A549 (cell line): ENCODE data around the gene PTPRN2. TPM values are rescaled to one million over a fixed set of nuclear protein-coding genes. Genes with fewer than 3 reads are reported as not detected.

Source experiments
- ATAC-seq, 2 experiments: fragments of 200-7000 bp in 1 of 2; fragments of >200 bp in 1 of 2; cut with Nextera tagmentation in 1 of 2; cut with Tn5 transposase in 1 of 2; 3 replicates each; pipeline versions ENCODE4 v1.8.0 to v1.9.1; 2018 to 2020; ENCODE audit warnings: mild to moderate bottlenecking in 1 of 2, moderate library complexity in 1 of 2
- CTCF ChIA-PET: fragments of 300-600 bp; sonication (Branson Sonifier 250); formaldehyde crosslinking; extraction: SDS; loops from one replicate; lab custom pipeline; 2021; ENCODE audit warnings: antibody characterized with exemption, inconsistent platforms; lab: Yijun Ruan, JAX
- POLR2A ChIA-PET: fragments of 350-600 bp; formaldehyde crosslinking; extraction: SDS; loops from one replicate; lab custom pipeline; 2021; ENCODE audit warnings: antibody characterized with exemption, inconsistent platforms; lab: Yijun Ruan, JAX
- DNase-seq, 2 experiments: peaks; one replicate each; pipeline versions ENCODE4 v3.0.0 to v3.0.0-alpha.2; 2011 to 2016; ENCODE audit warnings: low read depth in 1 of 2, low spot score in 1 of 2
- FAIRE-seq: peaks from 2 replicates; lab custom pipeline; 2011; peaks lifted over from hg19 to GRCh38; lab: Jason Lieb, UNC
- H3K27ac ChIP-seq, 2 experiments: fragments of >200 bp; sonication (Bioruptor Twin); formaldehyde crosslinking; 3 replicates each; pipeline ENCODE4 v1.5.1; 2016 to 2017
- H3K4me1 ChIP-seq: fragments of >200 bp; sonication (Bioruptor Twin); formaldehyde crosslinking; 3 replicates; pipeline ENCODE4 v1.6.1; 2016
- H3K4me2 ChIP-seq: fragments of >200 bp; sonication (Bioruptor Twin); formaldehyde crosslinking; 3 replicates; pipeline ENCODE4 v1.6.1; 2016
- H3K4me3 ChIP-seq: fragments of >200 bp; sonication (Bioruptor Twin); formaldehyde crosslinking; 3 replicates; pipeline ENCODE4 v1.5.1; 2016
- H3K9me3 ChIP-seq: fragments of >200 bp; sonication (Bioruptor Twin); formaldehyde crosslinking; 3 replicates; pipeline ENCODE4 v1.6.1; 2016
- CBX8 ChIP-seq: fragments of 200-600 bp; sonication (generic); IDR thresholded peaks from 2 replicates; pipeline ENCODE4 v1.6.1; 2016
- CHD2 ChIP-seq: fragments of 150-350 bp; IDR thresholded peaks from 2 replicates; pipeline ENCODE4 v1.6.1; 2014; ENCODE audit warnings: low read length; ENCODE audit not compliant: partially characterized antibody
- EHF ChIP-seq: fragments of 250-450 bp; sonication (Bioruptor Pico); IDR thresholded peaks from 2 replicates; pipeline ENCODE4 v1.5.0; 2020; ENCODE audit warnings: mild to moderate bottlenecking
- ESRRA ChIP-seq: fragments of 150-350 bp; IDR thresholded peaks from 2 replicates; pipeline ENCODE4 v1.6.1; 2014; ENCODE audit warnings: mild to moderate bottlenecking, low read length, borderline replicate concordance
- FOXS1 ChIP-seq: fragments of 250-450 bp; sonication (Bioruptor Pico); IDR thresholded peaks from 2 replicates; pipeline ENCODE4 v1.5.0; 2020; ENCODE audit warnings: mild to moderate bottlenecking, moderate library complexity
- GATA3 ChIP-seq: IDR thresholded peaks from 2 replicates; pipeline ENCODE4 v1.6.1; 2012; ENCODE audit warnings: borderline replicate concordance
- JUNB ChIP-seq: fragments of >200 bp; sonication (Bioruptor Twin); formaldehyde crosslinking; IDR thresholded peaks from 2 replicates; pipeline ENCODE4 v1.6.1; 2016
- MAFK ChIP-seq: fragments of 450-650 bp; IDR thresholded peaks from 2 replicates; pipeline ENCODE4 v1.6.1; 2014; ENCODE audit not compliant: partially characterized antibody
- MAZ ChIP-seq: fragments of 150-350 bp; IDR thresholded peaks from 2 replicates; pipeline ENCODE4 v1.6.1; 2014; ENCODE audit warnings: antibody characterized with exemption, low read depth, low read length, borderline replicate concordance
- MYC ChIP-seq: IDR thresholded peaks from 2 replicates; pipeline ENCODE4 v1.6.1; 2012; ENCODE audit warnings: mild to moderate bottlenecking, inconsistent platforms, low read length, improper control_type of control experiment, borderline replicate concordance
- NFE2L2 ChIP-seq: fragments of 150-350 bp; conservative IDR thresholded peaks from 2 replicates; pipeline ENCODE4 v1.6.1; 2014; ENCODE audit warnings: low read length
- NPAS2 ChIP-seq: fragments of 250-450 bp; sonication (Bioruptor Pico); IDR thresholded peaks from 2 replicates; pipeline ENCODE4 v1.8.0; 2022; ENCODE audit warnings: mild to moderate bottlenecking, moderate library complexity, borderline replicate concordance
- POLR2A ChIP-seq: IDR thresholded peaks from 2 replicates; pipeline ENCODE4 v1.6.1; 2012; ENCODE audit warnings: mild to moderate bottlenecking, low read length
- RARB ChIP-seq: fragments of 250-450 bp; sonication (Bioruptor Pico); IDR thresholded peaks from 2 replicates; pipeline ENCODE4 v1.8.0; 2021; ENCODE audit warnings: mild to moderate bottlenecking, moderate library complexity
- RCOR1 ChIP-seq: fragments of 150-350 bp; IDR thresholded peaks from 2 replicates; pipeline ENCODE4 v1.6.1; 2014; ENCODE audit warnings: antibody characterized with exemption, low read length, low read depth
- ZFP36 ChIP-seq: fragments of 450-650 bp; IDR thresholded peaks from 2 replicates; pipeline ENCODE4 v1.6.1; 2014; ENCODE audit warnings: borderline replicate concordance; ENCODE audit not compliant: partially characterized antibody
- ZNF302 ChIP-seq: fragments of 250-450 bp; sonication (Bioruptor Pico); IDR thresholded peaks from 2 replicates; pipeline ENCODE4 v1.9.0; 2021; ENCODE audit warnings: inconsistent platforms, mild to moderate bottlenecking, moderate library complexity
- WGBS: methylation state at CpG from one replicate; pipeline ENCODE4 v1.1.6; 2017; ENCODE audit errors: missing lambda C conversion rate; 5-methylcytosine and 5-hydroxymethylcytosine counted together
- polyA plus RNA-seq, 4 experiments: library from polyadenylated mRNA; depleted of rRNA in 3 of 4; stranded (reverse); fragments of >200 nt; fragmentation: RNase III in 1 of 4; extraction: RNeasy Plus Mini Kit Qiagen cat#74134 plus additional on column Dnase treatment in 1 of 4; gene quantifications; 2 replicates in 3 of 4; 3 replicates in 1 of 4; pipeline ENCODE4 v1.2.3, GENCODE V29; 2011 to 2017
- TF ChIP-seq, protein P1 (sequence below): fragments of >200 bp; sonication (Bioruptor Twin); formaldehyde crosslinking; IDR thresholded peaks from 3 replicates; pipeline ENCODE4 v1.6.1; 2016
- TF ChIP-seq, protein P2 (sequence below): fragments of >200 bp; sonication (Bioruptor Twin); formaldehyde crosslinking; IDR thresholded peaks from 2 replicates; pipeline ENCODE4 v1.6.1; 2016
- TF ChIP-seq, protein P3 (sequence below): fragments of 200-600 bp; sonication (generic); IDR thresholded peaks from 2 replicates; pipeline ENCODE4 v1.6.1; 2016; ENCODE audit warnings: antibody characterized with exemption, mild to moderate bottlenecking, moderate library complexity

PTPRN2 gene
- polyA plus RNA-seq, 2 of the 4 experiments (the other 2 are of a cell fraction): 0.41 to 1.2 TPM

DNA sequence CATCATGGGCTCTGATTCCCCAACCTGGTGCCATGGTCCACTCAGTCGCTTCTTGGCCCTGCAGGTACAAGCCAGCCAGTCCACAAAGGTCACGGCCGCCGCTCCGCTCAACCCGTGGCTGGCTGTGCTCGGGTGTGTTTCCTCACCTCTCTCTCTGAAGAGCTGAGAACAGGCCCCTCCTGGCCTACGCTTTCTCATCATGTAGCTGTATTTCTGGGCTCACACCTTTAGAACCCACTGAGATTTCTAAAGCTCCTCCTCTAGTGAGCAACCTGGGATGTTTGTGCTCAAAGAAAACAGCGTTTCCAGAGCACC, 30.2 kb downstream of the PTPRN2 start:
- TF ChIP-seq MAFK: no peak
- TF ChIP-seq NFE2L2: no peak
- no peak for TF ChIP-seq RARB (CRISPR knock-in tag)
- TF ChIP-seq POLR2A: no peak
- no peak for TF ChIP-seq CHD2
- no peak for TF ChIP-seq JUNB
- TF ChIP-seq, protein P1, sequence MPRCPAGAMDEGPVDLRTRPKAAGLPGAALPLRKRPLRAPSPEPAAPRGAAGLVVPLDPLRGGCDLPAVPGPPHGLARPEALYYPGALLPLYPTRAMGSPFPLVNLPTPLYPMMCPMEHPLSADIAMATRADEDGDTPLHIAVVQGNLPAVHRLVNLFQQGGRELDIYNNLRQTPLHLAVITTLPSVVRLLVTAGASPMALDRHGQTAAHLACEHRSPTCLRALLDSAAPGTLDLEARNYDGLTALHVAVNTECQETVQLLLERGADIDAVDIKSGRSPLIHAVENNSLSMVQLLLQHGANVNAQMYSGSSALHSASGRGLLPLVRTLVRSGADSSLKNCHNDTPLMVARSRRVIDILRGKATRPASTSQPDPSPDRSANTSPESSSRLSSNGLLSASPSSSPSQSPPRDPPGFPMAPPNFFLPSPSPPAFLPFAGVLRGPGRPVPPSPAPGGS: no peak
- TF ChIP-seq MYC: no peak
- TF ChIP-seq ESRRA: no peak
- no peak for TF ChIP-seq GATA3
- no peak for TF ChIP-seq CBX8
- TF ChIP-seq, protein P2, sequence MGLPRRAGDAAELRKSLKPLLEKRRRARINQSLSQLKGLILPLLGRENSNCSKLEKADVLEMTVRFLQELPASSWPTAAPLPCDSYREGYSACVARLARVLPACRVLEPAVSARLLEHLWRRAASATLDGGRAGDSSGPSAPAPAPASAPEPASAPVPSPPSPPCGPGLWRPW: no peak
- TF ChIP-seq NPAS2: no peak
- TF ChIP-seq, protein P3, sequence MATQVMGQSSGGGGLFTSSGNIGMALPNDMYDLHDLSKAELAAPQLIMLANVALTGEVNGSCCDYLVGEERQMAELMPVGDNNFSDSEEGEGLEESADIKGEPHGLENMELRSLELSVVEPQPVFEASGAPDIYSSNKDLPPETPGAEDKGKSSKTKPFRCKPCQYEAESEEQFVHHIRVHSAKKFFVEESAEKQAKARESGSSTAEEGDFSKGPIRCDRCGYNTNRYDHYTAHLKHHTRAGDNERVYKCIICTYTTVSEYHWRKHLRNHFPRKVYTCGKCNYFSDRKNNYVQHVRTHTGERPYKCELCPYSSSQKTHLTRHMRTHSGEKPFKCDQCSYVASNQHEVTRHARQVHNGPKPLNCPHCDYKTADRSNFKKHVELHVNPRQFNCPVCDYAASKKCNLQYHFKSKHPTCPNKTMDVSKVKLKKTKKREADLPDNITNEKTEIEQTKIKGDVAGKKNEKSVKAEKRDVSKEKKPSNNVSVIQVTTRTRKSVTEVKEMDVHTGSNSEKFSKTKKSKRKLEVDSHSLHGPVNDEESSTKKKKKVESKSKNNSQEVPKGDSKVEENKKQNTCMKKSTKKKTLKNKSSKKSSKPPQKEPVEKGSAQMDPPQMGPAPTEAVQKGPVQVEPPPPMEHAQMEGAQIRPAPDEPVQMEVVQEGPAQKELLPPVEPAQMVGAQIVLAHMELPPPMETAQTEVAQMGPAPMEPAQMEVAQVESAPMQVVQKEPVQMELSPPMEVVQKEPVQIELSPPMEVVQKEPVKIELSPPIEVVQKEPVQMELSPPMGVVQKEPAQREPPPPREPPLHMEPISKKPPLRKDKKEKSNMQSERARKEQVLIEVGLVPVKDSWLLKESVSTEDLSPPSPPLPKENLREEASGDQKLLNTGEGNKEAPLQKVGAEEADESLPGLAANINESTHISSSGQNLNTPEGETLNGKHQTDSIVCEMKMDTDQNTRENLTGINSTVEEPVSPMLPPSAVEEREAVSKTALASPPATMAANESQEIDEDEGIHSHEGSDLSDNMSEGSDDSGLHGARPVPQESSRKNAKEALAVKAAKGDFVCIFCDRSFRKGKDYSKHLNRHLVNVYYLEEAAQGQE: no peak
- no peak for TF ChIP-seq ZNF302 (CRISPR knock-in tag)
- no peak for TF ChIP-seq FOXS1 (CRISPR knock-in tag)
- no peak for TF ChIP-seq ZFP36
- TF ChIP-seq, all 56 proteins: peak for 0
- 44% methylated on average over 9 of the region's 9 CpGs for WGBS
- Histone ChIP-seq H3K9me3 (no peaks in the 10 kb centered on the region), H3K4me3 (no peak overlapping the region), H3K4me1 (no peaks in the 10 kb centered on the region), H3K27ac (no peak overlapping the region), H3K4me2 (no peak overlapping the region)
- CTCF ChIA-PET: no interaction called here
- ATAC-seq: no peak
- FAIRE-seq: no peak
- DNase-seq: no peak
- POLR2A ChIA-PET: no interaction called here

DNA sequence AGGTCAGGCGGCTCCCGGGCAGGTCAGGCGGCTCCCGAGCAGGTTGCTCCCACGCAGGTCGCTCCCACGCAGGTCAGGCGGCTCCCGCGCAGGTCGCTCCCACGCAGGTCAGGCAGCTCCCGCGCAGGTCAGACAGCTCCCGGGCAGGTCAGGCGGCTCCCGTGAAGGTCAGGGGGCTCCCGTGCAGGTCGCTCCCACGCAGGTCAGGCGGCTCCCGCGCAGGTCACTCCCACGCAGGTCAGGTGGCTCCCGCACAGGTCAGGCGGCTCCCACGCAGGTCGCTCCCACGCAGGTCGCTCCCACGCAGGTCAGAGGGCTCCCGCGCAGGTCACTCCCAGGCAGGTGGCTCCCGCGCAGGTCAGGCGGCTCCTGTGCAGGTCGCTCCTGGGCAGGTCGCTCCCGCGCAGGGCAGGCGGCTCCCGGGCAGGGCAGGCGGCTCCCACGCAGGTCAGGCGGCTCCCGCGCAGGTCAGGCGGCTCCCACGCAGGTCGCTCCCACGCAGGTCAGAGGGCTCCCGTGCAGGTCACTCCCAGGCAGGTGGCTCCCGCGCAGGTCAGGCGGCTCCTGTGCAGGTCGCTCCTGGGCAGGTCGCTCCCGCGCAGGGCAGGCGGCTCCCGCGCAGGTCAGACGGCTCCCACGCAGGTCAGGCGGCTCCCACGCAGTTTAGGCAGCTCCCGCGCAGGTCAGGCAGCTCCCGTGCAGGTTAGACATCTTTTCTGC, 30.7 kb downstream of the PTPRN2 start:
- no peak overlapping the region for H3K4me3 ChIP-seq
- WGBS: 72% methylated on average over 22 of the region's 69 CpGs
- FAIRE-seq (no peak), DNase-seq (no peak), ATAC-seq (no peak)
- no peak overlapping the region for H3K27ac ChIP-seq
- no peak for TF ChIP-seq CHD2
- TF ChIP-seq EHF: no peak
- no peak for TF ChIP-seq MAZ
- TF ChIP-seq RCOR1: no peak
- ChIA-PET CTCF (no interaction called here), POLR2A (no interaction called here)
- H3K9me3 ChIP-seq: no peaks in the 10 kb centered on the region
- H3K4me2 ChIP-seq: no peak overlapping the region
- no peaks in the 10 kb centered on the region for H3K4me1 ChIP-seq

DNA sequence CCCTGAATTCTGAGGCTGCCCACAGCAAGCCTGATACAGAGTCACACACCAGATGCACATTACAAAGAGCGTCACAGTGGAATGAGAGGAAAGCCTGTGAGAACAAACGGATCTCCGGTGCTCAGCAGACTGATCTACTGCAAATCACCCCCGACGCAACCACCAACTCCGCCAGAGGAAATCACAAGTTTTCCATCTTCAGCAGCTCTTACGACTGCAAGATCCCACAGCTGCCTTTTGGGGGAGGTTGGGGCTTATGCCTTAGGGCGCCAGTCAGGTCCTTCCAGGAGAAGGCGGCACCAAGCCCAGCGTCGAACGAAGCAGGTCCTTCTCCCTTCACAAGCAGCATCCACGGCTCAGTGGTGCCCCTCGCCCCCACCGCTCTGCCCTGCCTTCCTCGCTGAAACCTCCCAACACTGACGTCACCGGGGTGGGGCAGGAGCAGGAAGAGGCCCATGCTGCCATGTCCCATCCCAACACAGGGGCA, 32.5 kb downstream of the PTPRN2 start:
- TF ChIP-seq MYC (no peak), ZFP36 (no peak)
- WGBS: 40% methylated on average over 17 of the region's 18 CpGs
- Histone ChIP-seq H3K4me2 (no peak overlapping the region), H3K27ac (no peak overlapping the region), H3K9me3 (no peaks in the 10 kb centered on the region), H3K4me3 (no peak overlapping the region), H3K4me1 (no peaks in the 10 kb centered on the region)
- CTCF ChIA-PET: no interaction called here
- no peak for FAIRE-seq
- no peak for ATAC-seq
- no peak for DNase-seq
- POLR2A ChIA-PET: no interaction called here
